ENCODE measurements around the gene PANK4. TPM values are rescaled to one million over a fixed set of nuclear protein-coding genes. Genes with fewer than 3 reads are reported as not detected.
A peak's percentile ranks its signal among the peaks of the same experiment; 100 is the strongest.

PANK4 gene
- 10 to 100 TPM in 2 of 6 donors, 1 to 10 TPM in 4; 9.7 to 17.1 (median 10.0) TPM for total RNA-seq
- polyA plus RNA-seq = 10 to 100 TPM; 20.7 to 26.4 TPM

DNA sequence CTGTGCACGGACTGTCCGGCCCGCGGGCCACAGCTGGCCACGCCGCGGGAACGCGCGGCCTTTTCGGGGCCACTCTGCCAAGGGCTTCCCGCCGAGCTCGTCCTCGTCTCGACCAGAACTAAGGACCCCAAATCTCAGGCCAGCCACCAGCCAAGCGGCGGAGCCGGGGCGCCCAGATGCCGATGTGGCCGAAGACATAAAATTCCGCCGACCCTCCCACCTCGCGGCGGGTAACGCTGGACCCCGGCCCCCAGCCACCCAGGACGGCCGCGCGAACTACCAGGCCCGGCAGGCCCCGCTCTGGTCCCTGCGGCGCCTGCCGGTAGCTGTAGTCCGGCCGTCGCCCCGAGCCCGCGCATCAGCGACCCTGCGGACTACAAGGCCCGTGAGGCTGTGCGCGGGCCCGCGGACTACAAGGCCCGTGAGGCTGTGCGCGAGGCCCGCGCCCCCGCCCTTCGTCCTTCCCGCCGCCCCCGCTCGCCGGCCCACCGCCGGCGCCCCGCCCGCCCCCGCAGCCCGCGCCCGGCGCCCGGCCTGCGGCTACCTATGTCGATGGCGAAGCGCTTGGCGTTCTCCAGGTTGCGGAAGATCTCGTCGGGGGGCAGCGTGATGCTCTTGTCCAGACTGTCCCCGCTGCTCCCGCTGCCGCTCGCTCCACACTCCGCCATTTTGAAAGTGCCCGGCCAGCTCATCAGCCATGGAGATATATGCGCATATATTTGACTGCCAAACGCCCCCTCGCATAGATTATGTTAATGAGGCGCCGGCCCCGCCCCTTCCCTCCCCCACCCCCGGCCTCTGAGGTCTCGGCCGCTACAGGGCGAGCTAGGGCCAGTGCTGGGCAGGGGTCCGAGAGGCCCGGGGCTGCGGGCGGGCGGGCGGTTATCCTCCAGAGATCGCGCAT, at the start of gene PANK4:
PANK4 (minus strand) TSS at position 677 of the 904 bp plus-strand sequence; CDS start at position 668, 9 bp downstream.
- DNase-seq = peak; percentile 89 to 97 (median 94)
- peak; percentile 93 to 96 (median 94) for ATAC-seq
- peaks cover 0 to 3% (median 0%) of the 10 kb centered on the region in 4 donors for H3K27me3 ChIP-seq
- H3K4me3 ChIP-seq = peak within 1 kb of the TSS; percentile 71 to 95 (median 88)
- intact Hi-C loops (cut with DNase I) = no loop called here
- peaks cover 12 to 38% (median 23%) of the 10 kb centered on the region in 3 donors for H3K4me1 ChIP-seq
- H3K9me3 ChIP-seq = no peaks in the 10 kb centered on the region
- FAIRE-seq = no peak
- peak within 1 kb of the TSS in 1 of 4 donors; percentile 63 for H3K27ac ChIP-seq
- H3K36me3 ChIP-seq = peaks cover 0 to 4% (median 3%) of the 10 kb centered on the region in 3 donors
- WGBS, 2 donors = 1% methylated on average over 86 to 107 of the region's 107 CpGs
- TF ChIP-seq, protein P1, sequence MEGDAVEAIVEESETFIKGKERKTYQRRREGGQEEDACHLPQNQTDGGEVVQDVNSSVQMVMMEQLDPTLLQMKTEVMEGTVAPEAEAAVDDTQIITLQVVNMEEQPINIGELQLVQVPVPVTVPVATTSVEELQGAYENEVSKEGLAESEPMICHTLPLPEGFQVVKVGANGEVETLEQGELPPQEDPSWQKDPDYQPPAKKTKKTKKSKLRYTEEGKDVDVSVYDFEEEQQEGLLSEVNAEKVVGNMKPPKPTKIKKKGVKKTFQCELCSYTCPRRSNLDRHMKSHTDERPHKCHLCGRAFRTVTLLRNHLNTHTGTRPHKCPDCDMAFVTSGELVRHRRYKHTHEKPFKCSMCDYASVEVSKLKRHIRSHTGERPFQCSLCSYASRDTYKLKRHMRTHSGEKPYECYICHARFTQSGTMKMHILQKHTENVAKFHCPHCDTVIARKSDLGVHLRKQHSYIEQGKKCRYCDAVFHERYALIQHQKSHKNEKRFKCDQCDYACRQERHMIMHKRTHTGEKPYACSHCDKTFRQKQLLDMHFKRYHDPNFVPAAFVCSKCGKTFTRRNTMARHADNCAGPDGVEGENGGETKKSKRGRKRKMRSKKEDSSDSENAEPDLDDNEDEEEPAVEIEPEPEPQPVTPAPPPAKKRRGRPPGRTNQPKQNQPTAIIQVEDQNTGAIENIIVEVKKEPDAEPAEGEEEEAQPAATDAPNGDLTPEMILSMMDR (IDR thresholded peaks at IDR 0.05) = no peak

DNA sequence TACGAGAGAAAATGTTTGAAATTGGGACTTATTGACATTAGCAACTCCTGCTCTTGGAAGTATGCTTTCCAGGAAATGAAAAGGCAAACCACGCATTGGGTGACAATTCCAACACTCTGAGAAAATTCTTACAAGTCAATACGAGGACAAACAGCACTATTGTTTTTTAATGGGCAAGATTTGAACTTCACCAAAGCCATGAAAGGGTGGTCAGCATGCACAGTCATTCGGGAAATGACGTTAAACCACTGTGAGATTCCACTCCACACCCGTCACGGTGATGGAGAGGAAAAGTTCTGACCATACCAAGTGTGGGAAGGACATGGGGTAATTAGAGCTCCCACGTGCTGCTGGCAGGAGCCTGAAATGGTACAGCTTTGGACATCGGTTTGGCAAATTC, 48.0 kb upstream of the PANK4 start:
- Histone ChIP-seq H3K27ac (no peak overlapping the region), H3K4me1 (peaks cover 0 to 16% (median 0%) of the 10 kb centered on the region in 3 donors), H3K27me3 (no peaks in the 10 kb centered on the region), H3K4me3 (no peak overlapping the region), H3K36me3 (no peaks in the 10 kb centered on the region), H3K9me3 (no peaks in the 10 kb centered on the region)
- ATAC-seq = no peak
- intact Hi-C loops (cut with DNase I) = no loop called here
- FAIRE-seq = no peak
- TF ChIP-seq, protein P1 (IDR thresholded peaks at IDR 0.05) = no peak
- no peak for DNase-seq
- WGBS, 2 donors = 72 to 81% methylated on average over 9 of the region's 9 CpGs

DNA sequence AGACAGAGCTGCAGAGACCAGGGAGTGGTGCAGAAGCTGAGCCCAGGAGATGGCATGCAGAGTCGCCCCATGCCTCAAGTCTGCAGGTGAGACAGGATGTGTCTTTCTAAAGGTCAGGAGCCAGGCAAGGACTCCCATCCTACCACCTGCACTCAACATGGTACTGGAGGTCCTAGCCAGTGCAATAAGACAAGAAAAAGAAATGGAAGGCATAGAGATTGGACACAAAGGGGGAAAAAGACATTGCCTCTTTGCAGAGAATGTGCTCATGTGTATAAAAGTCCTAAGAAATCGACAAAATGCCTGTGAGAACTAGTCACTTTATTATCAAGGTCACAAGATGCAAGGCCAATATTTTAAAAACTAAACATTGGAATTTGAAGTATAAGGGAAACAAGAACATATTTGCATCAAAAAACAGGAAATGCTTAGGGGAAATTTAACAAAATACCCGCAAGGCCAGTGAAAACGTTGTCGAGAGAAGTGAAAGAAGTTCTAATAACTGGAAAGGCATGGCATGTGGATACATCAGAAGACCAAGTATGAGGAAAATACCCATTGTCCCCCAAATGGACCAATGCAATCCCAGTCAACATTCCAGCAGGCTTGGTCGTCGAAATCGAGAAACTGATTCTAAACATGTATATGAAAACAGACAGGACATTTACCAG, 47.0 kb upstream of the PANK4 start:
- no peaks in the 10 kb centered on the region for H3K36me3 ChIP-seq
- 86 to 91% methylated on average over 8 of the region's 8 CpGs for WGBS, 2 donors
- no peak overlapping the region for H3K27ac ChIP-seq
- no peak for ATAC-seq
- H3K4me1 ChIP-seq = peaks cover 0 to 11% (median 0%) of the 10 kb centered on the region in 3 donors
- DNase-seq = no peak
- TF ChIP-seq, protein P1 (IDR thresholded peaks at IDR 0.05) = no peak
- no peak for FAIRE-seq
- no peak overlapping the region for H3K4me3 ChIP-seq
- H3K9me3 ChIP-seq = no peaks in the 10 kb centered on the region
- H3K27me3 ChIP-seq = no peaks in the 10 kb centered on the region
- intact Hi-C loops (cut with DNase I) = no loop called here

DNA sequence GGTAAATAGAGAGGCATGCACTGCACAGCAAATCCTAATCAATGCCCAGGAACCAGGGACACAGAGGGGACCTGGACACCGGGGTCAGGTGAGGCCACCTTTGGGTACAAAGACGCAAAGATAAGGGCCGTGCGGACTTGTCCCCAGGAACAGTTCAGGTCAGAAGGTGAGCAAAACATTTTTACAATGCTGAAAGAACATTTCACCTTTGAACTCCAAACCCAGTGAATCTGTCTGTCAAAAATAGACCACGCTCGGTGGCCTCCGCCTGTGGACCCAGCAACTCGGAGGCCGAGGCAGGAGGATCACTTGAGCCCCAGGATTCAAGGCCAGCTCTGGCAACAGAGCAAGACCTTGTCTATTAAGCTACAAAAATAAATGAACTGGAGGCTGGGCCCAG, 45.0 kb upstream of the PANK4 start:
- Histone ChIP-seq H3K4me3 (no peak overlapping the region), H3K9me3 (no peaks in the 10 kb centered on the region), H3K4me1 (peaks cover 0 to 7% (median 0%) of the 10 kb centered on the region in 3 donors), H3K27me3 (no peaks in the 10 kb centered on the region), H3K27ac (no peak overlapping the region), H3K36me3 (no peaks in the 10 kb centered on the region)
- no peak for ATAC-seq
- intact Hi-C loops (cut with DNase I) = no loop called here
- WGBS, 2 donors = 85 to 86% methylated on average over 9 of the region's 9 CpGs
- TF ChIP-seq, protein P1 (IDR thresholded peaks at IDR 0.05) = no peak
- FAIRE-seq = no peak
- DNase-seq = no peak

Measured in pancreas (tissue), 10 donors.